Mammary epithelial cell (primary cell): ENCODE measurements around the gene TNRC6C.

Experiments
- EZH2 ChIP-seq: IDR thresholded peaks from 2 replicates; pipeline ENCODE4 v1.6.1; 2012; ENCODE audit warnings: low read length, inconsistent platforms, borderline replicate concordance
- TF ChIP-seq, protein P1 (sequence below), 2 donors: IDR thresholded peaks in 1 of 2; conservative IDR thresholded peaks in 1 of 2; 2 replicates each; pipeline ENCODE4 v1.5.1; 2011 to 2012; ENCODE audit warnings: inconsistent platforms in 2 of 2, low read length in 2 of 2, mild to moderate bottlenecking in 2 of 2, control low read depth in 1 of 2, low read depth in 1 of 2; ENCODE audit not compliant: insufficient read depth in 1 of 2; ENCODE audit errors: extremely low read depth in 1 of 2

DNA sequence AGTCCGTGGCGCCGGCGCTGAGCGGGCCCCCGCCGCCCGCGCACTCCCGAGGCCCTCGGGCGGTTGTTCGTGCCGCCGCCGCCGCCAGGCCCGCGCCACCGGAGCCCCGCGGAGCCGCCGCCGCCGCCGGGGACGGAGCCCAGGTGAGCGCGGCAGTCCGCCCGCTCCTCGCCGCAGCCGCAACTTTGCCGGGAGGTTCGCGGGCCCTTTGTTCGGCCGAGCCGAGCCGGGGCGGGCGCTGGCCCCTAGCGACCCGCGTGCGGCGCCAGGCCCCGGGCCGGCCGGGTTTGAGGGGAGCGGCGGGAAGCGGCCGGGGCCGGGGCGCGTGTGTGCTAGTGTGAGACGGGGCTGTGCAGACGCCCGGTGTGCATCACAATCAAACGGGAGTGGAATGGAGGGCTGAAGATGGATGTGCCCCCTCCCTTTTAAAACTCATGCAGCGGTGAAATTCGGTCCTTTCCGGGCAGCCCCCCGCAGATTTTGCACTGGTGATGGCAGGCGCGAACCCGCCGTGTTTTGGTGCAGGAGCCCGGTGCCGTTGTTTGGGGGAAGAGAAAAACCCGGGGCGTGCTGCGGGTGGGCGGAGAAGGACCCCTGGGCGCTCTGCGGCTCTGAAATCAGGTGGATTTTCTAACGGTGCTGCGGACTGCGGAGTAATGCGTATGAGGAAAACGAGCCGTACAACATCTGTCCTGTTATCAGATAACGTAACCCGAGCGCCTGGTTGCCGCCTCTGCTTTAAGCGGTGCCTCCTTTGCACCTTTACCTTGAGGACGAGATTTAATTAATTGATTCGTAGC lies 823 bp downstream of the TNRC6C start:
- TF ChIP-seq, protein P1, sequence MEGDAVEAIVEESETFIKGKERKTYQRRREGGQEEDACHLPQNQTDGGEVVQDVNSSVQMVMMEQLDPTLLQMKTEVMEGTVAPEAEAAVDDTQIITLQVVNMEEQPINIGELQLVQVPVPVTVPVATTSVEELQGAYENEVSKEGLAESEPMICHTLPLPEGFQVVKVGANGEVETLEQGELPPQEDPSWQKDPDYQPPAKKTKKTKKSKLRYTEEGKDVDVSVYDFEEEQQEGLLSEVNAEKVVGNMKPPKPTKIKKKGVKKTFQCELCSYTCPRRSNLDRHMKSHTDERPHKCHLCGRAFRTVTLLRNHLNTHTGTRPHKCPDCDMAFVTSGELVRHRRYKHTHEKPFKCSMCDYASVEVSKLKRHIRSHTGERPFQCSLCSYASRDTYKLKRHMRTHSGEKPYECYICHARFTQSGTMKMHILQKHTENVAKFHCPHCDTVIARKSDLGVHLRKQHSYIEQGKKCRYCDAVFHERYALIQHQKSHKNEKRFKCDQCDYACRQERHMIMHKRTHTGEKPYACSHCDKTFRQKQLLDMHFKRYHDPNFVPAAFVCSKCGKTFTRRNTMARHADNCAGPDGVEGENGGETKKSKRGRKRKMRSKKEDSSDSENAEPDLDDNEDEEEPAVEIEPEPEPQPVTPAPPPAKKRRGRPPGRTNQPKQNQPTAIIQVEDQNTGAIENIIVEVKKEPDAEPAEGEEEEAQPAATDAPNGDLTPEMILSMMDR (conservative IDR thresholded peaks at IDR 0.05 in 1 of 2, IDR thresholded peaks at IDR 0.05 in 1 of 2; ENCODE audit: extremely low read depth in 1 of 2, insufficient read depth in 1 of 2, low read depth in 1 of 2, low read length in 2 of 2) = no peak
- TF ChIP-seq EZH2 = no peak
